ENCODE measurements around the gene WDR89. TPM values are rescaled to one million over a fixed set of nuclear protein-coding genes. Genes with fewer than 3 reads are reported as not detected.

Gene WDR89
- total and polyA plus RNA-seq, 9 of the 15 experiments (the other 6 are each of a cell fraction or from before 2014, with no cell fraction given): 9.3 to 25.6 (median 16.2) TPM

DNA sequence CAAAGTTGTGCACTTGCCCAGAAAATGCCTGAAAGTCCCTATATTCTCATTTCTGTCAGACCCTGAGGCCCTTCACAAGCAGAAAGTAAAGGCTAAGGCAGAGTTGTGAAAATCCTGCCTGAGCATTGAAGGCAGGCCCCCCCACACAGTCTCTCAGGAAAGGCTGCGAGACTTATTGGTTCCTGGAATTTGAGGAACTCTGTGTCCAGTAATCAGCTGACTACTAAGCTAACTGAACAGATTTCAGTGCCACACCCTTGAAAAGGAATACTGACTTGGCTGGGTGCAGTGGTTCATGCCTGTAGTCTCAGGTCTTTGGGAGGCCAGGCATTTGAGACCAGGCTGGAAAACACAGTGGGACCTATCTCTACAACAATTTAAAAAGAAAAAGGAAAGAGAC lies 77.4 kb downstream of the WDR89 start:
- ATAC-seq (no peak), FAIRE-seq (no peak), DNase-seq (ENCODE audit: extremely low read depth in 1 of 4, low spot score in 3 of 4) (no peak)
- in situ Hi-C loops (cut with MboI): no loop called here
- Histone ChIP-seq H3K4me3 (no peak overlapping the region), H3K4me2 (ENCODE audit: insufficient read depth, low read length) (no peak overlapping the region), H3K27me3 (ENCODE audit: control insufficient read depth in 2 of 2, insufficient read depth in 2 of 2, low read length in 2 of 2) (peaks cover 3 to 5% of the 10 kb centered on the region in 2 experiments; a peak in 3 of 5 replicates), H3K9ac (ENCODE audit: insufficient read depth in 1 of 2, low read depth in 2 of 2, low read length in 2 of 2) (no peak overlapping the region), H3K79me2 (ENCODE audit: control insufficient read depth, insufficient read depth, low read length) (no peaks in the 10 kb centered on the region), H4K20me1 (replicated peaks; ENCODE audit: control insufficient read depth, insufficient read depth, low read length) (no peaks in the 10 kb centered on the region), H3K36me3 (ENCODE audit: control insufficient read depth, insufficient read depth, low read length) (no peaks in the 10 kb centered on the region), H3K9me3 (replicated peaks; ENCODE audit: control insufficient read depth, insufficient read depth, low read depth, low read length) (no peaks in the 10 kb centered on the region), H3K9me1 (ENCODE audit: control insufficient read depth, insufficient read depth, low read length) (no peaks in the 10 kb centered on the region), H3K4me1 (replicated peaks in 1 of 2; ENCODE audit: control insufficient read depth in 2 of 2, insufficient read depth in 2 of 2, low read length in 2 of 2) (no peaks in the 10 kb centered on the region), H2AFZ (ENCODE audit: low read depth, low read length) (no peak overlapping the region), H3K27ac (ENCODE audit: extremely low read depth, low read depth, low read length) (no peak overlapping the region)
- ChIA-PET POLR2A (no interaction called here), CTCF (ENCODE audit: low intra/inter-chr PET ratio) (no interaction called here)
- 0% methylated on average over 1 of the region's 1 CpG for WGBS (ENCODE audit: insufficient coverage, low coverage, missing lambda C conversion rate)
- BruUV-seq (replicated peaks): no TSS peak
- TF ChIP-seq, protein P1, sequence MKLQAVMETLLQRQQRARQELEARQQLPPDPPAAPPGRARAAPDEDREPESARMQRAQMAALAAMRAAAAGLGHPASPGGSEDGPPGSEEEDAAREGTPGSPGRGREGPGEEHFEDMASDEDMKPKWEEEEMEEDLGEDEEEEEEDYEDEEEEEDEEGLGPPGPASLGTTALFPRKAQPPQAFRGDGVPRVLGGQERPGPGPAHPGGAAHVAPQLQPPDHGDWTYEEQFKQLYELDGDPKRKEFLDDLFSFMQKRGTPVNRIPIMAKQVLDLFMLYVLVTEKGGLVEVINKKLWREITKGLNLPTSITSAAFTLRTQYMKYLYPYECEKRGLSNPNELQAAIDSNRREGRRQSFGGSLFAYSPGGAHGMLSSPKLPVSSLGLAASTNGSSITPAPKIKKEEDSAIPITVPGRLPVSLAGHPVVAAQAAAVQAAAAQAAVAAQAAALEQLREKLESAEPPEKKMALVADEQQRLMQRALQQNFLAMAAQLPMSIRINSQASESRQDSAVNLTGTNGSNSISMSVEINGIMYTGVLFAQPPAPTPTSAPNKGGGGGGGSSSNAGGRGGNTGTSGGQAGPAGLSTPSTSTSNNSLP (IDR thresholded peaks at IDR 0.05; ENCODE audit: borderline replicate concordance, low read depth, low read length): no peak
- TF ChIP-seq ASH1L (IDR thresholded peaks at IDR 0.05; ENCODE audit: borderline replicate concordance, low read depth, partially characterized antibody) (no peak), RB1 (IDR thresholded peaks at IDR 0.05; ENCODE audit: low read depth) (no peak)
- intact Hi-C loops (cut with micrococcal nuclease): no loop called here
